COR-L47 (cell line): Measurements from ENCODE around the gene EPB41L5.
"Not testable (repeated sequence)": the region's sequence is repeated elsewhere in the genome, so short reads cannot be mapped to it uniquely, and the experiment has no call there.

Source experiments
- DNase-seq: peaks from one replicate; lab custom pipeline; 2025; lab: John Stamatoyannopoulos, UW

Gene EPB41L5

DNA sequence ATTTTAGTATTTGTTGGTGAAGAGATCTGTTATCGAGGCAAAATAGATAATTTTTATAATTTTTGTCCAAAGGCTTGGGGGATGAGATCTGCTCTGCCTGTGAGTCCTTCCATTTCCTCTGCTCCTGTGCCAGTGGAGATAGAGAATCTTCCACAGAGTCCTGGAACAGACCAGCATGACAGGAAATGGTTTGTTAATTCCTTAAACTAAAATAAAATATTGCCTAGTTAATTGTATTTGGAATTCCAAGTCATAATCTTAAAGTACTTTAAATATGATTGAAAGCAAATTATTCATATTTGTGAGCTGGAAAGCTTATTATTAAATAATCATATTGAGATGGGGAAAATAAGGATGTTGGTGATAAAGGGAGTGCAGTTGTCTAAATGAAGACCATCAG, 87.8 kb downstream of the EPB41L5 start:
- DNase-seq, result no peak

- no peak for DNase-seq
Measured at GRCh38 chr2:120103723-120104467, 91.0 kb downstream of the EPB41L5 start.

GRCh38 chr2:120104772-120105171, 91.9 kb downstream of the EPB41L5 start:
- no peak for DNase-seq

DNA sequence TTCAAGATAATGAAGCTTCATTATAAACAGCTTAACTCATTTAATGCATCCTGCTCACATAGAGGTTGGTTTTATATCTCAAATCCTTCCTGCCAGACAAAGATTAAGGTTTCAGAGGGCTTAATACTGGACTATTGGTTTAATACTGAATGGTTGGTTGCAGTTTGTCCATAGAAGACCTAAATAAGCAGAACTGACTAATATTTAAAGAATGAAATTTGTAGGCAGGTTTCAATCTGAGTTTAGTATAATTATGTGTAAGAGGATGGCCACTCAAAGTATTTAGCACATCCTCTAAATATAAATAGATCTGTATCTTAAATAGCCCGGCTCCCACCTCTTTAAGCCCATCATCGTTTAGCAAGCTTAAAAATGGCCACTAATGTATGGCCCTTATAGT, 92.5 kb downstream of the EPB41L5 start:
- no peak for DNase-seq

DNA sequence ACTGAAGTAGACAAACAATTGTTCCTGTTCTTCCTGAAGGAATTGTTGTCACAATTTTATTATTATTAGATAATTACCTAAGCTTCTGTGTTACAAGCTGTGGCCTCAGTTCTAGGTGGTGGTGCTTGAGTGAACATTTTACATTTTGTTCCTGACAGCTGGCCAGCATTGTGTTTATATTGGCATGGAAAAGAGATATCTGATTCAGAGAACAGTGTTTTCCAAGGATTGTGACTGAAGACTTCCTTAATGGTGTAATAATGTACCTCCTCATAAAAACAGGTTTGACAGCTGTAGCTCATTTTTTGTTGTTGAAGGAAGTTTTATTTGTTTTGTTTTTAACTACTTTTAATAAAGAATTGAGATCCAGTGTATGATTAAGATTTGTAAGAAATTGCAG, 95.2 kb downstream of the EPB41L5 start:
- DNase-seq, result peak; percentile 58

GRCh38 chr2:120108749-120109148, 95.9 kb downstream of the EPB41L5 start:
- no peak for DNase-seq

GRCh38 chr2:120109186-120110061, 96.5 kb downstream of the EPB41L5 start:
- peak; percentile 35 for DNase-seq

- no peak for DNase-seq
Measured at GRCh38 chr2:120110062-120110362, 97.1 kb downstream of the EPB41L5 start.

DNA sequence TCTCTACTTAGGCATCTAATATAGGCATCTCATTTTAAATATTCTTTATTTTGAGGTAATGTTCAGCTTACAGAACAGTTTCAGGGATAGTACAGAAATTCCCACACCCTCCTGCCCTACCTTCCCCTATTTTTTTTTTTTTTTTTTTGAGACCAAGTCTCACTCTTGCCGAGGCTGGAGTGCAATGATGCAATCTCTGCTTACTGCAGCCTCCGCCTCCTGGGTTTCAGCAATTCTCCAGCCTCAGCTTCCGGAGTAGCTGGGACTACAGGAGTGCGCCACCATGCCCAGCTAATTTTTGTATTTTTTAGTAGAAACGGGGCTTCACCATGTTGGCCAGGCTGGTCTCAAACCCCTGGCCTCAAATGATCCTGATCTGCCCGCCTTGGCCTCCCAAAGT, 97.6 kb downstream of the EPB41L5 start:
- no peak for DNase-seq

- DNase-seq, result no peak
Measured at GRCh38 chr2:120111193-120111592, 98.3 kb downstream of the EPB41L5 start.

GRCh38 chr2:120118018-120118417, 105.1 kb downstream of the EPB41L5 start:
- no peak for DNase-seq

- no peak for DNase-seq
Measured at GRCh38 chr2:120118471-120118870, 105.6 kb downstream of the EPB41L5 start.

DNA sequence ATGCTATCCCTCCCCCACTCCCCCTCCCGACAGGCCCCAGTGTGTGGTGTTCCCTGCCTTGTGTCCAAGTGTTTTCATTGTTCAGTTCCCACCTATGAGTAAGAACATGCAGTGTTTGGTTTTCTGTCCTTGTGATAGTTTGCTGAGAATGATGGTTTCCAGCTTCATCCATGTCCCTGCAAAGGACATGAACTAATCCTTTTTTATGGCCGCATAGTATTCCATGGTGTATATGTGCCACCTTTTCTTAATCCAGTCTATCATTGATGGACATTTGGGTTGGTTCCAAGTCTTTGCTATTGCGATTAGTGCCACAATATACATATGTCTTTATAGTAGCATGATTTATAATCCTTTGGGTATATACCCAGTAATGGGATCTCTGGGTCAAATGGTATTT, 108.5 kb downstream of the EPB41L5 start:
- not testable (repeated sequence) for DNase-seq

- no peak for DNase-seq
Measured at GRCh38 chr2:120123090-120123489, 110.2 kb downstream of the EPB41L5 start.

- no peak for DNase-seq
Measured at GRCh38 chr2:120125195-120125594, 112.3 kb downstream of the EPB41L5 start.

- no peak for DNase-seq
Measured at GRCh38 chr2:120128216-120128615, 115.3 kb downstream of the EPB41L5 start.

DNA sequence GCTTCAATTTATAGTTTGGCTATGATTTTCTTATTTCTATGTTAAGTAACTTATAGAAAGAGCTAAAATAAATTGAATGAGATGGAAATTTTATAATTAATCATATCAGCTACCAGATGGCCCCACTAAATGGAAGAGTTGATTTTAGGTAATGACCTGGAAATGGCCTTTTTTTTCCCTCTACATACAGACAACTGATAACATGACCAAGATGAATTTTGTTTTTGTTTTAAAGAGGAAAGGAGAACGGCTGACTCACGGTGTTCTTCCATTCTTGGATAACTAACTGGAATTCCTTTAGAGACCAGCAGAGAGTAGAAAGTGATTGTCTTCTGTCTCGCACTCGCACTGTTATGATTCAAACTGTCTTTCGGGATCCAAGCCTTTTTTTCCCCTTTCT, 119.3 kb downstream of the EPB41L5 start:
- no peak for DNase-seq

- no peak for DNase-seq
Measured at GRCh38 chr2:120132691-120133090, 119.8 kb downstream of the EPB41L5 start.

DNA sequence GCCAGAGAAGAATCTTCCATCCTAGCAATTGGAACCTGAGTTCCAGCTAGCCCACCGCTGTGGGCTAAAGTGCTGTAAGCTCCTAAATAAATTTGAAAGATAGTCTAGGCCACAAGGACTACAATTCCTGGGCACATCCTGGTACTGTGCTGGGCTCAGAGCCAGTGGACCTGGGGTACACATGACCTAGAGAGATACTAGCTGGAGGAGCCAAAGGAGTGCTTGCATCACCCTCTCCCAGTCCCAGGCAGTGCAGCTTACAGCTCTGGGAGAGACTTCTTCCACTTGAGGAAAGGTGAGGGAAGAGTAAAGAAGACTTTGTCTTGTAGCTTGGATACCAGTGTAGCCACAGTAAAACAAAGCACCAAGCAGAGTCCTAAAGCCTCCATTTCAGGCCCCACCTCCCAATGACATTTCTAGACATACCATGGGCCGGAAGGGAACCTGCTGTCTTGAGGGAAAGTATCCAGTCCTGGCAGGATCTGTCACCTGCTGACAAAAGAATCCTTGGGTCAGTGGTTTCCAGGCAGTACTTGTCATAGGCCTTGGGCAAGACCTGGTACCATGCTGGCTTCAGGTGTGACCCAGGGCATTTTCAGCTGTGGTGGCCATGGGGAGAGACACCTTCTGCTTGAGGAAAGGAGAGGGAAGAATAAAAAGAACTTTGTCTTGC, 120.8 kb downstream of the EPB41L5 start:
- DNase-seq, result no peak

- no peak for DNase-seq
Measured at GRCh38 chr2:120134263-120134662, 121.4 kb downstream of the EPB41L5 start.

GRCh38 chr2:120135013-120135412, 122.1 kb downstream of the EPB41L5 start:
- not testable (repeated sequence) for DNase-seq

GRCh38 chr2:120140866-120141265, 128.0 kb downstream of the EPB41L5 start:
- no peak for DNase-seq
